Breast epithelium (tissue), 4 donors: ENCODE results near the gene GNB1L. TPM values are rescaled to one million over a fixed set of nuclear protein-coding genes. Genes with fewer than 3 reads are reported as not detected.

Source experiments
- DNase-seq, 2 donors: peaks; one replicate each; pipeline ENCODE4 v3.0.0-alpha.2; 2019; ENCODE audit warnings: low spot score in 2 of 2
- H3K27ac ChIP-seq, 2 donors: fragments of 200-600 bp; sonication (generic) in 1 of 2; one replicate each; pipeline ENCODE4 v1.5.1; 2016 to 2019; ENCODE audit warnings: mild to moderate bottlenecking in 1 of 2
- H3K27me3 ChIP-seq, 2 donors: fragments of 200-600 bp; sonication (generic) in 1 of 2; one replicate each; pipeline versions ENCODE4 v1.5.1 to v1.6.0; 2017 to 2019; ENCODE audit warnings: control low read depth in 1 of 2, mild to moderate bottlenecking in 1 of 2
- H3K36me3 ChIP-seq: fragments of 200-600 bp; one replicate; pipeline ENCODE4 v1.5.1; 2019
- H3K4me1 ChIP-seq, 2 donors: fragments of 200-600 bp; sonication (generic); one replicate each; pipeline ENCODE4 v1.5.1; 2016 to 2019; ENCODE audit warnings: control low read depth in 1 of 2
- H3K4me3 ChIP-seq, 3 donors: fragments of 200-600 bp; sonication (generic); 1 replicate in 2 of 3; 2 replicates in 1 of 3; pipeline ENCODE4 v1.5.1; 2016 to 2019; ENCODE audit warnings: mild to moderate bottlenecking in 3 of 3, moderate library complexity in 2 of 3
- H3K9me3 ChIP-seq, 2 donors: fragments of 200-600 bp; sonication (generic) in 1 of 2; one replicate each; pipeline ENCODE4 v1.5.1; 2016 to 2019; ENCODE audit warnings: control low read depth in 1 of 2
- POLR2A ChIP-seq: fragments of 450-650 bp; IDR thresholded peaks from one replicate; pipeline ENCODE4 v1.6.1; 2016; ENCODE audit warnings: antibody characterized with exemption, mild to moderate bottlenecking, moderate library complexity
- POLR2AphosphoS5 ChIP-seq, 3 donors: sonication (generic); formaldehyde crosslinking; IDR thresholded peaks; one replicate each; pipeline ENCODE4 v1.6.1; 2017; ENCODE audit warnings: antibody characterized with exemption in 3 of 3
- intact Hi-C: fragments of 100-400 bp; cut with DNase I; formaldehyde crosslinking; loops from one replicate; pipeline ENCODE4 v1.15.1; 2023; ENCODE audit warnings: low total_unique reads
- total RNA-seq, 3 donors: library from RNA; depleted of rRNA; stranded (reverse); fragments of >200 nt; gene quantifications; one replicate each; pipeline ENCODE4 v1.1.0, GENCODE V29; 2016
- TF ChIP-seq, protein P1 (sequence below), 3 donors: fragments of 450-650 bp; IDR thresholded peaks; one replicate each; pipeline ENCODE4 v1.5.1; 2016 to 2017; ENCODE audit warnings: antibody characterized with exemption in 3 of 3, mild to moderate bottlenecking in 3 of 3, moderate library complexity in 3 of 3

Gene GNB1L
- total RNA-seq, 3 donors from 2014 or later, result 5.6 to 8.2 (median 6.3) TPM

DNA sequence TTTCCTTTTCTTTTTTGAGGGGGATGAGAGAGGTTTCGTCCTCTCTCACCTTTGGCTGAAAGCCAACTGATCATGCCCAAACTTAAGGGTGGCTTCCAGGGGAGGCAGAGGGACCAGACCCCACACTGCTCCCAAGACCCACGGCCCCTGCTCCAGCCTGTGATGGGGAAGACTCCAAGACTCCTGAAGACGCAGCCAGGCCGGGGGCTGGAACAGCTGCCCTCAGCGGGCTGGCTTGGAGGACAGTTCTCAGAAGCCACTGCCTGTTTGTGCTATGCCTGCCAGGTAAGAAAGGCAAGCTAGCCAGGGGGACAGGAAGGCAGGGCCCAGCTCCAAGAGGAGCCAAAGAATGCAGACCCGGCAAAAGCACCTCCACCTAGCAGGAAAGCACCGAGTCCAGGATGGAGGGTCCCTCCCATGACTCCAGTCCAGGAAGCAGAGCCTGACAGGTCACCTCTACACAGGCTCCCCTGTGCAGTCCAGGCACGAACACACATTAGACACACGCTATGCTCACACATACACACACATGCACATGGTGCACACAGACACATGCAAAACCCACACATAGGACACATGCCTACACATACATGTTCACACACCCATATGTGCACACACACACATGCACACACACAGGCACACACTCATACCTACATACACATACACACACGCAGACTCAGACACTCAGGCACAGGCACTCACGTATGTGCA lies 31.3 kb downstream of the GNB1L start:
- Histone ChIP-seq H3K27ac (peak overlapping the region; percentile 77 to 83), H3K36me3 (no peaks in the 10 kb centered on the region), H3K4me3 (no peak overlapping the region), H3K4me1 (peaks cover 0 to 22% of the 10 kb centered on the region in 2 donors), H3K27me3 (no peaks in the 10 kb centered on the region), H3K9me3 (no peaks in the 10 kb centered on the region)
- intact Hi-C loops, result no loop called here
- peak in 1 of 2 donors; percentile 29 for DNase-seq
- TF ChIP-seq POLR2A (no peak), POLR2AphosphoS5 (IDR thresholded peaks at IDR 0.05) (no peak)
- TF ChIP-seq, protein P1, sequence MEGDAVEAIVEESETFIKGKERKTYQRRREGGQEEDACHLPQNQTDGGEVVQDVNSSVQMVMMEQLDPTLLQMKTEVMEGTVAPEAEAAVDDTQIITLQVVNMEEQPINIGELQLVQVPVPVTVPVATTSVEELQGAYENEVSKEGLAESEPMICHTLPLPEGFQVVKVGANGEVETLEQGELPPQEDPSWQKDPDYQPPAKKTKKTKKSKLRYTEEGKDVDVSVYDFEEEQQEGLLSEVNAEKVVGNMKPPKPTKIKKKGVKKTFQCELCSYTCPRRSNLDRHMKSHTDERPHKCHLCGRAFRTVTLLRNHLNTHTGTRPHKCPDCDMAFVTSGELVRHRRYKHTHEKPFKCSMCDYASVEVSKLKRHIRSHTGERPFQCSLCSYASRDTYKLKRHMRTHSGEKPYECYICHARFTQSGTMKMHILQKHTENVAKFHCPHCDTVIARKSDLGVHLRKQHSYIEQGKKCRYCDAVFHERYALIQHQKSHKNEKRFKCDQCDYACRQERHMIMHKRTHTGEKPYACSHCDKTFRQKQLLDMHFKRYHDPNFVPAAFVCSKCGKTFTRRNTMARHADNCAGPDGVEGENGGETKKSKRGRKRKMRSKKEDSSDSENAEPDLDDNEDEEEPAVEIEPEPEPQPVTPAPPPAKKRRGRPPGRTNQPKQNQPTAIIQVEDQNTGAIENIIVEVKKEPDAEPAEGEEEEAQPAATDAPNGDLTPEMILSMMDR (IDR thresholded peaks at IDR 0.05), result no peak

DNA sequence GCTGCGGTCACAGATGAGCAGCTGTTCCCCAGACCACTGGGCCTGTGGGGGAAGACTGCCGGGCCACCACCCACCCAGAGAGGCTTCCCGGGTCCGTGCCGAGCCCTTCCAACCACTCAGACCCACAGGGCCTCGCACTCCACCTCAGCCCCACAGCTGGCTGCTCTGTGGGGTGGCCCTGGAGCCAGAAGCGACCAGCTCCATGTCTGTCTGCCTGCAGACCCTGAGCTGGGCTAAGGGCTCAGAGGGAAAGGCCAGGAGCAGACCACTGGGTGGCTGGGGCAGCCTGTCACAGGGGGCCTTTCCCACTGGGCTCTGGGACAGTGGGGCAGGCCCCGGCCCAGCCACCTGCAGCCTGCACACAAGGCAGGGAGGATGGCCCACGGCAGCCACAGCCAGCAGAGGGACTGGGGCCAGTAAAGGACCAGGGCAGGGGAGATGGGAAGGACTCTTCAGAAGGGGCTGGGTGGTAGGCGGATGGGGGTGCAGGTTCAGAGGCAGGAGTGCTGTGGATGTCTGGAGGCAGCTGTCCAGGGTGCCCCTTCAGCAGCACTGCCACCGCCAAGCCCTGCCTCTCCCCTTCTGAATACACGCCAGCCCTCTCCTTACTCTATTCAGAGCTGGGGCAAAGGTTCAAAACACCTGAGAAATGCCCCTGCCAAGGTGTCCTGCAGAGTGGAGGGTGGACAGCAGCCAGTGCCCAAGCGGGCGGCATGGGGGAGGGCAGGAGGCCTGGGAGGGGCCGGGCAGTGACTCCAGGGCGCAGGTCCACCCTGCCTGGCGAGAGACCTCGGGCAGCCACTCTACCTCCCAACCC lies 32.2 kb downstream of the GNB1L start:
- peak in 1 of 2 donors; percentile 15 for DNase-seq
- TF ChIP-seq, protein P1 (IDR thresholded peaks at IDR 0.05), result no peak
- intact Hi-C loops, result no loop called here
- Histone ChIP-seq H3K27me3 (no peaks in the 10 kb centered on the region), H3K36me3 (no peaks in the 10 kb centered on the region), H3K27ac (peak overlapping the region; percentile 77 to 83), H3K9me3 (no peaks in the 10 kb centered on the region), H3K4me1 (peaks cover 0 to 22% of the 10 kb centered on the region in 2 donors), H3K4me3 (no peak overlapping the region)

DNA sequence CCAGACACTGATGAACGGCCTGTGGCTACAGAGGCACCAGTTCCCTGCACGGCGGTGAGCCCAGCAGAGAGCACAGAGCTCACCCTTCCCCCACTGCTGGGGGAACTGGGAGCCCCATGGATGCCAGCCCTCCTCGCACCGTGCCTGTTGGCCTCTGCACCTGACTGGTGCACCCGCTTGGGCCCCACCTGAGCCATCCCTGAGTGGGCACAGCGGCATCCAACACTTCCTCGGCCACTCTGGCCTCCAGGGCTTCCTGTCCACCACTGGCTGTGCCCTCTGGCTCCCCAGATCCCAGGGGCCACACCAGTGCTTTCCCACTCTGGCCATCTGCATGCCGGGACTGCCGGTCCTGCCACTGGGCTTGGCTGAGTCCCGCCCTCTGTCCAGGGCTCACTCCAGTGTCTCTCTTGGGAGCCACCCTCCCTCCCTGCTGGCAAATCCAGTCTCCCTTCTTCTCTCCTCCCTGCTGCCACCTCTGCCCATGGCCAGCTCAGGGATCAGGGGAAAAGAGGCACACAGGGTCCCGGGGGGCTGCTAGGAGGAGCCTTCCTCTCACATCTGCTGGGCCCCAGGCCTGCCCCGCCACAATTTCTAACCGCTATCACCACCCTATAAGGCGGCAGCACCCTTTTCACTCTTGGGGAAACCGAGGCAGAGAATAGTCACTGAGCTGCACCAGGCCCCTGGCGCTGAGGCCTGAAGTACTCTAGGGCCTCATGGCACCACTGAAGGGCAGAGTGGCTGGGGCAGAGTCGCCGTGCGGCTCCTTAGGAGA lies 33.0 kb downstream of the GNB1L start:
- Histone ChIP-seq H3K27me3 (no peaks in the 10 kb centered on the region), H3K9me3 (no peaks in the 10 kb centered on the region), H3K4me3 (no peak overlapping the region), H3K4me1 (peaks cover 0 to 22% of the 10 kb centered on the region in 2 donors), H3K27ac (peak overlapping the region in 1 of 2 donors; percentile 83), H3K36me3 (no peaks in the 10 kb centered on the region)
- intact Hi-C loops, result no loop called here
- DNase-seq, result peak in 1 of 2 donors; percentile 15
- TF ChIP-seq POLR2AphosphoS5 (IDR thresholded peaks at IDR 0.05), result no peak
- TF ChIP-seq POLR2A, result no peak
- TF ChIP-seq, protein P1 (IDR thresholded peaks at IDR 0.05), result no peak

DNA sequence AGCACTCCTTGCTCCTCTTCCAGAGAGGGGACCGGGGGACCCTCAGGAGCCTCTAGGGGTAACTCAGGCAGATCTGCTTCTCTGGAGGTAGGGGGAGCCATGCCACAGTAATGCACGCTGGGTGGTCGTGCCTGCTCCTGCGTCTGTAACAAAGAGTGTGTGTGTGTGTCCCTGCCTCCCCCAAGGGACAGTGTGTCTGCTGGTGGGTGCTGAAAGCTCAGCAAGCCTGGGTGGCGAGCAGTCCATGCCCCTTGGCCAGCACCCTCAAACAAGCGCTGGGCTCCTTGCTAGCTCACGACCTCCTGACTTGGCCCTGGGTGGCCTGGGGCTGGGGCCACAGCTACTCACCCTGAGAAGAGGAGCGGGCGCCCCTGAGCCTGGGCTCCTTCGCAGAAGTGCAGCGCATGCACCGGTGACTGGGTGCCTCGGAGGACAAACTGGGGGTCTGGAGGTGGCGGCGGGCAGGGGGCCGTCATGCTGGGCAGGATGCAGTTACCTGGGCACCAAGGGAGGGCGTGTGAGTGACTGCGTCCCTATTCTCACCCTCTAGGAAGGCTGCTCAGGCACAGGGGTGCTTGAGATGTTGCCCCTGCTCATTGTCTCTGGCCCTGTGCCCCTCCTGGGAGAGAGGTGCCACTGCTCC lies 33.7 kb downstream of the GNB1L start:
- H3K27ac ChIP-seq, result no peak overlapping the region
- intact Hi-C loops, result no loop called here
- no peaks in the 10 kb centered on the region for H3K9me3 ChIP-seq
- no peak for TF ChIP-seq POLR2AphosphoS5 (IDR thresholded peaks at IDR 0.05)
- TF ChIP-seq, protein P1 (IDR thresholded peaks at IDR 0.05), result no peak
- TF ChIP-seq POLR2A, result no peak
- peak in 1 of 2 donors; percentile 15 for DNase-seq
- no peaks in the 10 kb centered on the region for H3K36me3 ChIP-seq
- H3K27me3 ChIP-seq, result no peaks in the 10 kb centered on the region
- no peak overlapping the region for H3K4me3 ChIP-seq
- peaks cover 0 to 22% of the 10 kb centered on the region in 2 donors for H3K4me1 ChIP-seq
